CD14-positive monocyte (primary cell): ENCODE results near the gene FREM2. TPM values are rescaled to one million over a fixed set of nuclear protein-coding genes. Genes with fewer than 3 reads are reported as not detected.

Experiments used
- DNase-seq, 3 donors: peaks; one replicate each; pipeline ENCODE4 v3.0.0-alpha.2; 2011 to 2022
- H2AFZ ChIP-seq: 2 replicates; pipeline ENCODE4 v1.6.0; 2012; ENCODE audit warnings: mild to moderate bottlenecking, low read depth, low read length, inconsistent platforms; ENCODE audit not compliant: insufficient read depth, poor library complexity, severe bottlenecking
- H3K27ac ChIP-seq, 2 donors: 1 replicate in 1 of 2; 2 replicates in 1 of 2; pipeline ENCODE4 v1.5.1; 2012 to 2013; ENCODE audit warnings: low read length in 2 of 2, control low read depth in 1 of 2, inconsistent platforms in 1 of 2, low read depth in 1 of 2, mild to moderate bottlenecking in 1 of 2
- H3K27me3 ChIP-seq, 2 donors: one replicate each; pipeline versions ENCODE4 v1.6.0 to v1.6.1; 2011 to 2013; ENCODE audit warnings: low read length in 2 of 2; ENCODE audit not compliant: control insufficient read depth in 2 of 2, insufficient read depth in 2 of 2
- H3K36me3 ChIP-seq, 2 donors: replicated peaks in 1 of 2; 1 replicate in 1 of 2; 2 replicates in 1 of 2; pipeline versions ENCODE4 v1.5.1 to v1.6.1; 2012 to 2013; ENCODE audit warnings: low read length in 2 of 2, control low read depth in 1 of 2, inconsistent platforms in 1 of 2, mild to moderate bottlenecking in 1 of 2; ENCODE audit not compliant: insufficient read depth in 2 of 2, control insufficient read depth in 1 of 2
- H3K4me1 ChIP-seq, 2 donors: 1 replicate in 1 of 2; 2 replicates in 1 of 2; pipeline versions ENCODE4 v1.5.1 to v1.6.1; 2012 to 2013; ENCODE audit warnings: low read length in 2 of 2, control low read depth in 1 of 2, inconsistent platforms in 1 of 2, mild to moderate bottlenecking in 1 of 2, moderate library complexity in 1 of 2; ENCODE audit not compliant: insufficient read depth in 2 of 2, control insufficient read depth in 1 of 2
- H3K4me2 ChIP-seq: replicated peaks from 2 replicates; pipeline ENCODE3; 2012; ENCODE audit warnings: low read length, moderate library complexity, mild to moderate bottlenecking; ENCODE audit not compliant: poor library complexity, severe bottlenecking; ENCODE audit errors: extremely low read depth
- H3K4me3 ChIP-seq, 3 experiments: fragments of 200-600 bp in 1 of 3; sonication (generic) in 1 of 3; replicated peaks in 1 of 3; 1 replicate in 2 of 3; 2 replicates in 1 of 3; pipeline ENCODE4 v1.5.1; 2011 to 2013; ENCODE audit warnings: low read length in 3 of 3, mild to moderate bottlenecking in 3 of 3, control low read depth in 2 of 3, low read depth in 2 of 3, inconsistent platforms in 1 of 3, moderate library complexity in 1 of 3
- H3K79me2 ChIP-seq: 2 replicates; pipeline ENCODE4 v1.6.0; 2012; ENCODE audit warnings: mild to moderate bottlenecking, control low read depth, inconsistent platforms, low read length, moderate library complexity; ENCODE audit not compliant: insufficient read depth
- H3K9ac ChIP-seq: 2 replicates; pipeline ENCODE4 v1.6.0; 2017; ENCODE audit warnings: low read length, mild to moderate bottlenecking; ENCODE audit not compliant: insufficient read depth, poor library complexity, severe bottlenecking
- H3K9me3 ChIP-seq, 2 donors: replicated peaks in 1 of 2; 1 replicate in 1 of 2; 2 replicates in 1 of 2; pipeline versions ENCODE4 v1.5.1 to v1.6.1; 2012 to 2013; ENCODE audit warnings: low read length in 2 of 2, control low read depth in 1 of 2; ENCODE audit not compliant: control insufficient read depth in 1 of 2, insufficient read depth in 1 of 2
- H4K20me1 ChIP-seq: 2 replicates; pipeline ENCODE4 v1.6.0; 2012; ENCODE audit warnings: mild to moderate bottlenecking, low read length, control low read depth, moderate library complexity; ENCODE audit not compliant: insufficient read depth
- H3K27ac Mint-ChIP-seq, 7 donors: one replicate each; pipeline ENCODE4 v1.8.0; 2020; ENCODE audit warnings: mild to moderate bottlenecking in 7 of 7, mixed read lengths in 7 of 7, moderate library complexity in 6 of 7, inconsistent platforms in 2 of 7
- H3K27me3 Mint-ChIP-seq, 3 donors: one replicate each; pipeline ENCODE4 v1.8.0; 2021 to 2022; ENCODE audit warnings: low read depth in 3 of 3, mild to moderate bottlenecking in 3 of 3, mixed read lengths in 3 of 3, moderate library complexity in 3 of 3, inconsistent platforms in 1 of 3
- H3K36me3 Mint-ChIP-seq, 2 donors: one replicate each; pipeline ENCODE4 v1.8.0; 2020; ENCODE audit warnings: mixed read lengths in 2 of 2, inconsistent platforms in 1 of 2, mild to moderate bottlenecking in 1 of 2
- H3K4me1 Mint-ChIP-seq: one replicate; pipeline ENCODE4 v1.8.0; 2020; ENCODE audit warnings: mild to moderate bottlenecking, mixed read lengths
- H3K4me3 Mint-ChIP-seq, 2 donors: one replicate each; pipeline ENCODE4 v1.8.0; 2020; ENCODE audit warnings: mild to moderate bottlenecking in 2 of 2, mixed read lengths in 2 of 2, moderate library complexity in 1 of 2
- H3K9me3 Mint-ChIP-seq, 7 donors: one replicate each; pipeline ENCODE4 v1.8.0; 2020 to 2022; ENCODE audit warnings: mixed read lengths in 7 of 7, mild to moderate bottlenecking in 6 of 7, moderate library complexity in 6 of 7, inconsistent platforms in 2 of 7
- CTCF ChIP-seq: fragments of 200-600 bp; IDR thresholded peaks from one replicate; pipeline ENCODE4 v1.8.0; 2022; ENCODE audit warnings: antibody characterized with exemption, mild to moderate bottlenecking
- WGBS: methylation state at CpG from one replicate; pipeline ENCODE4 v1.1.5; 2013; ENCODE audit warnings: missing lambda C conversion rate; ENCODE audit not compliant: insufficient coverage; 5-methylcytosine and 5-hydroxymethylcytosine counted together
- intact Hi-C, 2 donors: fragments of 100-400 bp; cut with micrococcal nuclease; formaldehyde crosslinking; loops; one replicate each; pipeline versions ENCODE4 v1.15.0 to v1.15.1; 2023
- polyA plus RNA-seq, 3 donors: library from polyadenylated mRNA; depleted of rRNA in 1 of 3; unstranded in 2 of 3; stranded (reverse) in 1 of 3; fragments of 300-500 nt in 2 of 3; fragments of >200 nt in 1 of 3; fragmentation: Illumina TruSeq in 2 of 3; gene quantifications; 1 replicate in 2 of 3; 2 replicates in 1 of 3; pipeline ENCODE4 v1.2.3, GENCODE V29; 2012 to 2021

FREM2 gene
- polyA plus RNA-seq, 3 donors: not detected

DNA sequence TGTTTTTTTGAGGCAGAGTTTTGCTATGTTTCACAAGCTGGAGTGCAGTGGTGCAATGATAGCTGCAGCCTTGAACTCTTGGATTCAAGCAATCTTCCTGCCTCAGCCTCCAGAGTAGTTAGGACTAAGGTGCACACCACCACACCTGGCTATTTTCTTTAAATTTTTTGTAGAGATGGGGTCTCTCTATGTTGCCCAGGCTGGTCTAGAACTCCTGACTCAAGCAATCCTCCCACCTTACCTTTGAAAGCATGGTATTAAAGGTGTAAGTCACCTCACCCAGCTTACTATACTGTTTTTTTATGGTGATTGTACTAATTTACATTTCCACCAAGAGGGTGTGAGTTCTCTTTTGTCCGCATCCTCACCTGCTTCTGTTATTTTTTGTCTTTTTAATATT is 110.0 kb downstream of the FREM2 start:
- no peak for DNase-seq
- no CpG with 5 or more reads among the region's 1 CpG for WGBS
- no peaks in the 10 kb centered on the region for H3K4me1 ChIP-seq

DNA sequence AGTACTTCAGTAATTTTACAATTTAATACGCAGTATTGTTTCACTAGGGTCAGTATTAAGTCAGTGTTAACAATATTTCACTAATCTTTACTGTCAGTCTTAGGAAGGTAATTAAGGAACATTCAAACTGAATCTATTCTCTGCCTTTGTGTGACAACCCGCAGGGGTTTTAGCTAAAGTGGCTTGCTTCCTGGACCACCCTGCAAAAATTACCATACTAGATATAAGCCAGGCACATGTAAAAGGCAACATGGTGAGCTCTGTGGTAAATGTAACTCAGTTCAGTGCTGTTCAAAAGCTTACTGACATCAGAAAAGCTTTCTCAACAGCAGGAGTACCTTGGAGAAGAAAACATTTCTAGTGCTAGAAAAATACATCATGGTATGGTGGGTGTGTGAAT is 116.7 kb downstream of the FREM2 start:
- Histone ChIP-seq H3K27me3 (no peaks in the 10 kb centered on the region), H3K79me2 (no peaks in the 10 kb centered on the region), H3K9me3 (peaks cover 18% of the 10 kb centered on the region in 2 donors), H3K4me2 (no peak overlapping the region), H4K20me1 (no peaks in the 10 kb centered on the region), H3K9ac (no peak overlapping the region), H3K27ac (no peak overlapping the region), H3K4me1 (no peaks in the 10 kb centered on the region), H2AFZ (no peak overlapping the region), H3K36me3 (no peaks in the 10 kb centered on the region), H3K4me3 (no peak overlapping the region)
- Mint-ChIP-seq H3K4me3 (no peak overlapping the region), H3K9me3 (peaks cover 2 to 21% (median 6%) of the 10 kb centered on the region in 7 donors), H3K27ac (no peak overlapping the region), H3K36me3 (no peaks in the 10 kb centered on the region), H3K4me1 (no peaks in the 10 kb centered on the region), H3K27me3 (no peaks in the 10 kb centered on the region)
- WGBS: no CpG with 5 or more reads among the region's 2 CpGs
- no peak for DNase-seq
- no peak for TF ChIP-seq CTCF
- intact Hi-C loops: no loop called here

More for the DNA sequence above, 110.0 kb downstream of the FREM2 start:
- Histone ChIP-seq H3K4me3 (no peak overlapping the region), H3K36me3 (no peaks in the 10 kb centered on the region), H3K4me2 (no peak overlapping the region), H3K9me3 (peaks cover 5 to 8% of the 10 kb centered on the region in 2 donors), H2AFZ (no peak overlapping the region), H3K27ac (no peak overlapping the region), H3K27me3 (no peaks in the 10 kb centered on the region), H3K79me2 (no peaks in the 10 kb centered on the region), H3K9ac (no peak overlapping the region), H4K20me1 (no peaks in the 10 kb centered on the region)
- Mint-ChIP-seq H3K36me3 (no peaks in the 10 kb centered on the region), H3K27me3 (no peaks in the 10 kb centered on the region), H3K27ac (no peak overlapping the region), H3K4me3 (no peak overlapping the region), H3K9me3 (peaks cover 0 to 7% (median 4%) of the 10 kb centered on the region in 7 donors), H3K4me1 (no peaks in the 10 kb centered on the region)
- intact Hi-C loops: no loop called here
- no peak for TF ChIP-seq CTCF
